Measurements from ENCODE around the gene RBM26.

Gene RBM26

GRCh38 chr13:79307866-79308298, 98.2 kb downstream of the RBM26 start:
- no peak overlapping the region for H3K4me3 ChIP-seq (ENCODE audit: low read depth, low read length)
- DNase-seq (ENCODE audit: low read depth) = no peak
- TF ChIP-seq CTCF (IDR thresholded peaks at IDR 0.05; ENCODE audit: control insufficient read depth, extremely low read depth, insufficient read depth) = no peak

GRCh38 chr13:79307433-79307861, 98.6 kb downstream of the RBM26 start:
- DNase-seq (ENCODE audit: low read depth) = no peak
- no peak for TF ChIP-seq CTCF (IDR thresholded peaks at IDR 0.05; ENCODE audit: control insufficient read depth, extremely low read depth, insufficient read depth)
- no peak overlapping the region for H3K4me3 ChIP-seq (ENCODE audit: low read depth, low read length)

GRCh38 chr13:79306650-79307049, 99.4 kb downstream of the RBM26 start:
- H3K4me3 ChIP-seq (ENCODE audit: low read depth, low read length) = no peak overlapping the region
- TF ChIP-seq CTCF (IDR thresholded peaks at IDR 0.05; ENCODE audit: control insufficient read depth, extremely low read depth, insufficient read depth) = no peak

GRCh38 chr13:79297128-79297527, 108.9 kb downstream of the RBM26 start:
- TF ChIP-seq CTCF (IDR thresholded peaks at IDR 0.05; ENCODE audit: control insufficient read depth, extremely low read depth, insufficient read depth) = no peak
- no peak for DNase-seq (ENCODE audit: low read depth)
- no peak overlapping the region for H3K4me3 ChIP-seq (ENCODE audit: low read depth, low read length)

More at GRCh38 chr13:79306650-79307049, 99.4 kb downstream of the RBM26 start:
- no peak for DNase-seq (ENCODE audit: low read depth)

GRCh38 chr13:79295906-79296706, 109.9 kb downstream of the RBM26 start:
- no peak overlapping the region for H3K4me3 ChIP-seq (ENCODE audit: low read depth, low read length)
- no peak for DNase-seq (ENCODE audit: low read depth)
- TF ChIP-seq CTCF (IDR thresholded peaks at IDR 0.05; ENCODE audit: control insufficient read depth, extremely low read depth, insufficient read depth) = no peak

GRCh38 chr13:79290595-79291244, 115.3 kb downstream of the RBM26 start:
- no peak for TF ChIP-seq CTCF (IDR thresholded peaks at IDR 0.05; ENCODE audit: control insufficient read depth, extremely low read depth, insufficient read depth)
- DNase-seq (ENCODE audit: low read depth) = no peak

More at GRCh38 chr13:79290595-79291244, 115.3 kb downstream of the RBM26 start:
- no peak overlapping the region for H3K4me3 ChIP-seq (ENCODE audit: low read depth, low read length)

Measured in LNCaP clone FGC (cell line).